Measurements from ENCODE around the gene ADRA2C. TPM values are rescaled to one million over a fixed set of nuclear protein-coding genes. Genes with fewer than 3 reads are reported as not detected.

Gene ADRA2C
- polyA plus RNA-seq, 1 donor from 2014 or later, result 3.0 TPM

GRCh38 chr4:3760346-3760745 is 5.8 kb upstream of the ADRA2C start:
- H2AFZ ChIP-seq (ENCODE audit: low read depth, low read length), result no peak overlapping the region
- TF ChIP-seq REST (IDR thresholded peaks at IDR 0.05; ENCODE audit: borderline replicate concordance) (no peak), POLR2AphosphoS5 (IDR thresholded peaks at IDR 0.05) (no peak), SMC3 (conservative IDR thresholded peaks at IDR 0.05; ENCODE audit: poor library complexity) (no peak), CTCF (IDR thresholded peaks at IDR 0.05; ENCODE audit: poor library complexity, severe bottlenecking) (no peak), MXI1 (conservative IDR thresholded peaks at IDR 0.05; ENCODE audit: poor library complexity, severe bottlenecking) (no peak), EZH2 (IDR thresholded peaks at IDR 0.05; ENCODE audit: borderline replicate concordance, insufficient read depth, low read length, poor library complexity, severe bottlenecking) (no peak), TAF1 (IDR thresholded peaks at IDR 0.05; ENCODE audit: low read depth) (no peak), RAD21 (conservative IDR thresholded peaks at IDR 0.05) (no peak), EP300 (conservative IDR thresholded peaks at IDR 0.05; ENCODE audit: poor library complexity, severe bottlenecking) (no peak)
- no peaks in the 10 kb centered on the region for H3K36me3 ChIP-seq (ENCODE audit: insufficient read depth, low read length)
- H3K79me2 ChIP-seq (replicated peaks; ENCODE audit: insufficient read depth, low read length), result no peaks in the 10 kb centered on the region
- H3K27ac ChIP-seq (ENCODE audit: low read length), result no peak overlapping the region
- H4K20me1 ChIP-seq (ENCODE audit: insufficient read depth), result no peaks in the 10 kb centered on the region
- no peaks in the 10 kb centered on the region for H3K9me2 ChIP-seq (ENCODE audit: insufficient read depth, low read length)
- H3K27me3 ChIP-seq (ENCODE audit: insufficient read depth, low read depth, low read length), result no peaks in the 10 kb centered on the region
- H3F3A ChIP-seq (ENCODE audit: insufficient read depth, low read length, poor library complexity, severe bottlenecking), result no peaks in the 10 kb centered on the region
- H3K4me2 ChIP-seq (ENCODE audit: low read length), result no peak overlapping the region
- no peaks in the 10 kb centered on the region for H3K9me3 ChIP-seq (ENCODE audit: low read length)
- H3K9ac ChIP-seq (ENCODE audit: low read length), result no peak overlapping the region
- no peak overlapping the region for H3K4me3 ChIP-seq (ENCODE audit: low read length)

GRCh38 chr4:3760841-3761240 is 5.3 kb upstream of the ADRA2C start:
- Histone ChIP-seq H3K9me3 (ENCODE audit: low read length) (no peaks in the 10 kb centered on the region), H3K36me3 (ENCODE audit: insufficient read depth, low read length) (no peaks in the 10 kb centered on the region), H4K20me1 (ENCODE audit: insufficient read depth) (no peaks in the 10 kb centered on the region), H3K9me2 (ENCODE audit: insufficient read depth, low read length) (no peaks in the 10 kb centered on the region), H3K27me3 (ENCODE audit: insufficient read depth, low read depth, low read length) (no peaks in the 10 kb centered on the region), H3F3A (ENCODE audit: insufficient read depth, low read length, poor library complexity, severe bottlenecking) (no peaks in the 10 kb centered on the region), H3K4me2 (ENCODE audit: low read length) (no peak overlapping the region), H3K9ac (ENCODE audit: low read length) (no peak overlapping the region), H2AFZ (ENCODE audit: low read depth, low read length) (no peak overlapping the region), H3K79me2 (replicated peaks; ENCODE audit: insufficient read depth, low read length) (no peaks in the 10 kb centered on the region), H3K27ac (ENCODE audit: low read length) (no peak overlapping the region), H3K4me3 (ENCODE audit: low read length) (no peak overlapping the region)
- TF ChIP-seq MXI1 (conservative IDR thresholded peaks at IDR 0.05; ENCODE audit: poor library complexity, severe bottlenecking) (no peak), REST (IDR thresholded peaks at IDR 0.05; ENCODE audit: borderline replicate concordance) (no peak), POLR2AphosphoS5 (IDR thresholded peaks at IDR 0.05) (no peak), EZH2 (IDR thresholded peaks at IDR 0.05; ENCODE audit: borderline replicate concordance, insufficient read depth, low read length, poor library complexity, severe bottlenecking) (no peak), TAF1 (IDR thresholded peaks at IDR 0.05; ENCODE audit: low read depth) (no peak), SMC3 (conservative IDR thresholded peaks at IDR 0.05; ENCODE audit: poor library complexity) (no peak), RAD21 (conservative IDR thresholded peaks at IDR 0.05) (no peak), EP300 (conservative IDR thresholded peaks at IDR 0.05; ENCODE audit: poor library complexity, severe bottlenecking) (no peak), CTCF (IDR thresholded peaks at IDR 0.05; ENCODE audit: poor library complexity, severe bottlenecking) (no peak)

Data from neural cell (in vitro differentiated cells).